Fibroblast of skin of right biceps (primary cell): ENCODE measurements around the gene PITX3.
A peak's percentile ranks its signal among the peaks of the same experiment; 100 is the strongest.

ENCODE experiments used
- DNase-seq: peaks from one replicate; pipeline ENCODE4 v3.0.0-alpha.2; 2013

The PITX3 gene

GRCh38 chr10:102254426-102254825 is 13.1 kb upstream of the PITX3 start:
- no peak for DNase-seq

DNA sequence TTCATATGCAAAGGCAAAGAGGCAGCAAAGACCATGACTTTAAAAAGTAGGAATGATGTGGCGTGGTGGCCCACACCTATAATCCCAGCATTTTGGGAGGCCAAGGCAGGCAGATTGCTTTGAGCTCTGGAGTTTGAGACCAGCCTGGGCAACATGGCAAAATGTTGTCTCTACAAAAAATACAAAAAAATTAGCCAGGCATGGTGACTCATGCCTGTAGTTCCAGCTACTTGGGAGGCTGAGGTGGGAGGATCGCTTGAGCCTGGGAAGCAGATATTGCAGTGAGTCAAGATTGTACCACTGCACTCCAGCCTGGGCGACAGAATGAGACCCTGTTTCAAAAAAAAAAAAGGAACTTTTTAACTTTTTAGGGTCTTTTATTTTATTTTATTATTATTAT is 11.2 kb upstream of the PITX3 start:
- DNase-seq: peak; percentile 32

- DNase-seq: no peak
These were observed 6.4 kb upstream of the PITX3 start for GRCh38 chr10:102247734-102248133.

DNA sequence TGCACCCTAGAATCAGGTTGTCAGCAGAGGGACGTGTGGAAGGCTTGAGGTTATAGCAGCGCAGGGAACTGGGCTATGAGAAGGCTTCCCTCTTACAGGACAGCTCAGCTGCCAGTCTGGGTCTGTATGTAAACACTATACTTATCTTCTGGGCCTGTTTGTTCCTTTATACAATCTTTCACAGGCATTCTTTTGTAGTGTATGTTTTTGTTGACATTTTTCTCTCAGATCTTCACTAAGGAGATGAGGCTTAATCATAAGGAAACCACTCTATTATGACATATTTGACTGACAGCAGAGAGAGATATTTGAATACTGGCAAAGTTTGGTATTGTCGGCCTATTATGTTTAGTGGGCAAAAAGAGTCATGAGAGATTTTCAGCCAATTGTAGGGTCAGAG is 4.9 kb upstream of the PITX3 start:
- DNase-seq: no peak

DNA sequence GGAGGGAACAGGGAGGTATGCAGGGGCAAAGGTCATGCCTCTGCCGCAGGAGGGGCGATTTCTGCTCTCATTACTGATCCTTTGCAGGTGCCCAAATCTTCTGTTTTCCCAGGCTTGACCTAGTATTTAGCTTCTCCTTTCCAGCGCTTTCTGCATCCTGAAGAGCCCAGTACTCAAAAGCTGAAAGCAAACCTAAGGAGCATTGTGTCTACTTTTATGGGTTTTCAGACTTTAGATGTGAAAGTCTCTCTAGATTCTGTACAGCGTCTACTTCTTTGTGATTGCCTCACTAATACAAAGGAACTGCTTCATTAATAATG is 4.6 kb upstream of the PITX3 start:
- no peak for DNase-seq

- DNase-seq: peak; percentile 100
These were observed 4.0 kb upstream of the PITX3 start, which contains the start of gene GBF1 for GRCh38 chr10:102245082-102245931. Gene GBF1, plus strand, starts transcription at chr10:102245532. Its CDS starts 13,407 bp downstream, at chr10:102258939.

DNA sequence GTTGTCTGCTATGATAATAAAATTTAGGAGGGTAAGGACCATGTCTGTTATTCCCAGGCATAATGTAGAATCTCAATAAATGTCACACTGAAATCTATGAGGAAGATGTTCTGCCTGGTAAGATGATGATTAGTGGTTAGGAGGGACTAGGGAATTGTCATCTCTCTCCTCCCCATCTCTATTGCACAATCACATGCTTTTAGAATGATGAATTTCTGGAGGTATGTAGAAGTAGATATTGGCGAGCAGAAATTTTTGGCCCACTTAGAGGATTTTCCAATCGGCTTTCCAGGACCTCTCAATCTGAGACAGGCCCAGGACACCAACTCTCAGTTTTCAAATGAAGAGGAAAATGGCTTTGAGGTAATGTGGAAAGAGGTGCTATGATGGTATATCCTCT is 2.0 kb upstream of the PITX3 start:
- peak; percentile 90 for DNase-seq

- no peak for DNase-seq
These were observed 790 bp upstream of the PITX3 start for GRCh38 chr10:102242118-102242485.

GRCh38 chr10:102241032-102241443 is 274 bp downstream of the PITX3 start:
- DNase-seq: no peak

DNA sequence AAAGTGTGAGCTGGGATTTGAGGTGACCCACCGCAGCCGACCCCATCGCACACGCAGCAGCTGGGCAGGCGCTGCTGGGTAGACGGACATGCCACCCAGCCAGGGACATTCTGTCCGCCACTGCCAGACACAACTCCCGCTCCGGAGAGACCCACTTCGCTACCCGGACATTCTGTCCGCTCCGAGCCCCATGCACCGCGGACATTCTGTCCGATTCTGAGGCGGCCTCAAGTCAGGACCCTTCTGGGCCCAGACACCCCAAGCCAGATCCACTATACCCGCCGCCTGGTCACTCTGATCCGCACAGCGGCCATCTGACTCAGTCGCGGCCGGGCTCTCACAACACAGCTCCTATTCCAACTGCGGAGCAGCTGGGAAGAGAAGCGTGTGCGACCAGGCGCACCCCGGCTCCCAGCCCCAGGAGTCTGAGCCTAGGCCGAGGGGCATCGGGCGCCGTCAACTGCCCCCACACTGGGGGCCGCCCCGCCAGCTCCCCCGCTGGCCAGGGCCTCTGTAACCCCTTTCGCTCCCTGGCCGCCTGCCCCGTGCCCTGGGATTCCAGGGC is 763 bp downstream of the PITX3 start:
- no peak for DNase-seq

DNA sequence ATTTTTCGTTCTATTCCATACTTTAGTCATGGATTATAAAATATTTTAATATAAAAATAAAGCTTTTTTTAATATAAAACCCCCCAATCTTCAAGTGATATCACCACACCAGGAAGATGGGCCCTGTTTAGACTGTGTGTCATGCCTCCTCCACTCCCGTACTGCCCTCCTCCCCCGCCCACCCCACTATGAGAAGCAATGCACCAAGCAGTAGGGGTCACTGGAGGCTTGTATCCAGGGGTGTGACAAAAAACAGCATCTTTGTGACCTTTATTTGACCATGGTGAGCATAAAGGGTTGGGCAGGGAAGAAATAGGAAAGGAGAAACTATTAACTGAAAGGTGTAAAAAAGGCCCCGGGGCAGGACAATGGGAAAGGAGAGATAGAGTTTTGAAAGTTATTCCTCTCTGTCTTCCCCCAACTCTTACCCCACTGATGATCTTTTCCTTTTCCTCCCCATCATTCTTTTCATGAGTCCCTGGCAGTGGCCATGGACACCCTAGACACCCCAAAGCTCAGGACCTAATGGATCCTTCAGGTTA is 3.5 kb downstream of the PITX3 start:
- DNase-seq: no peak

DNA sequence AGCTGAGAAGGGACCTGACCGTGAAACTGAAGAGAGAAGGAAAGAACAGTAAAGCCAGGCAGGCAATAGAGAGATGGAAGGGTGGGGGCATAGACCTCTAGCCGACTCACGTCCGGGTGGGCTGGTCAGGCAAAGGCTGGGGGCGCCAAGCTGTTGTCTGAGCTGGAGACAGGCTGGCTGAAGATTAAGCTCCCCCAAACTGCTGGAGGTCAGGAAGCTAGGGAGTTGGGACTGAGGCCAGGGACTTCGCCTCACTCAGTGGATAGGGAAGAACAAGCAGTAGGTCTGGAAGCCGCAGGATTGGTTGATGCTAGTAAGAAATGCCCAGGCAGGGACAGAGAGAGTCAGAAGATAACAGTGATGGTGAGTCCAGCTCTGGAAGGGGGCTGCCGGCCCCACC is 5.3 kb downstream of the PITX3 start:
- no peak for DNase-seq

DNA sequence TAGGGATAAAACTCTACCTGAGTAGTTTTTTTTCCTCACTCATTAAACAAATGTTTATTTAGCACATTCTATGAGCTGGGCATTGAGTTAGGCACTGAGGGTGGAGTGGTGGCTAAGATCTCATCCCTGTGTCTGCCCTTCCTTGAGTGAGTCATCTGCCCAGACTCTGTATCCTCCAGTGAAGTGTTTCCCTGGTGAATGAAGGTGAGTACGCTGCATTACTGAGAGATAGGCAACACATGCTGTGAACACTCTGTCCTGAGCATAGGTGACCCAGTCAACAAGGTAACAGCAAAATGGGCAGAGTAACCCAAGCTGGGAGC is 5.8 kb downstream of the PITX3 start:
- DNase-seq: no peak

GRCh38 chr10:102234888-102235597 is 6.3 kb downstream of the PITX3 start:
- no peak for DNase-seq

- DNase-seq: no peak
These were observed 7.3 kb downstream of the PITX3 start for GRCh38 chr10:102233997-102234396.

DNA sequence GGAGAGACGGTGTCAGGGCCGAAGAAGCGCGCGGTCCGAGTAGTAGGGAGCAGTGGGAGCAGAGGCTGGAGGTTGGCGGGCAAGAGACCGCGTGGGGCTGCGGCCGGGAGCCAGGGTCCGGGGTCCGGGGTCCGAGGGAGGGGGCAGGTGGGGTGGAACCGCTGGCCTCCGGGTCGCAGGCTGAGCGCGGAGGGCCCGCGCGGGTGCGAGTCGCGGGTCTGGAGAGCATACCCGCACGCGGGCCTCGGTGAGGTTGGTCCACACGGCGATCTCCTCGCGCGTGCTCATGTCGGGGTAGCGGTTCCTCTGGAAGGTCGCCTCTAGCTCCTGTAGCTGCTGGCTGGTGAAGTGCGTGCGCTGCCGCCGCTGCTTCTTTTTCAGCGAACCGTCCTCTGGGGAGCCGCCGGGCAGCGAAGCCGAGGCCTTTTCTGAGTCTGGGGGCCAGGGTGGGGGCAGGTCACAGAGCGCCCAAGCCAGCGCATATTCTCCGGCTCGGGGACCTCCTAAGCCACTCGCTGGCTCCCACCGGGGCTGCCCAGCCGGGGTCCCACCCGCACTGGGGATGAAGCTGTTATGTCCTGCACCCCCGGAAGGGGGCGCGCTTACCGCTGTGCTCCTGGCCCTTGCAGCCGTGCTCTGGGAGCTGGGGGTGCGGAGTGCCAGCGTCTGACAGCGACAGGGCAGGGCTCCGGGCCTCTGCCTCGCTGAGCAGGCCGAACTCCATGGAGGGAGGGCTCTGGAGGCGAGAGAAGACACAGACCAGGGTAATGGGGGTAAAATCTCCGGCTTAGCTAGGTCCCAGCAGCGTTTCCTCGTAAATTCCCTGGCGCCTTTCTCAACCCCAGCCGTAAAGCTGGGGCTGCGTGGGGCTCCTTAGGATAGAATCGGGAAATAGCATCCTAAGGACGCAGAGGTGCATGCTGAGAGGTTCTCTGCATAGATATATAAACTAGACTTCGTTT is 9.7 kb downstream of the PITX3 start:
- peak; percentile 31 for DNase-seq

DNA sequence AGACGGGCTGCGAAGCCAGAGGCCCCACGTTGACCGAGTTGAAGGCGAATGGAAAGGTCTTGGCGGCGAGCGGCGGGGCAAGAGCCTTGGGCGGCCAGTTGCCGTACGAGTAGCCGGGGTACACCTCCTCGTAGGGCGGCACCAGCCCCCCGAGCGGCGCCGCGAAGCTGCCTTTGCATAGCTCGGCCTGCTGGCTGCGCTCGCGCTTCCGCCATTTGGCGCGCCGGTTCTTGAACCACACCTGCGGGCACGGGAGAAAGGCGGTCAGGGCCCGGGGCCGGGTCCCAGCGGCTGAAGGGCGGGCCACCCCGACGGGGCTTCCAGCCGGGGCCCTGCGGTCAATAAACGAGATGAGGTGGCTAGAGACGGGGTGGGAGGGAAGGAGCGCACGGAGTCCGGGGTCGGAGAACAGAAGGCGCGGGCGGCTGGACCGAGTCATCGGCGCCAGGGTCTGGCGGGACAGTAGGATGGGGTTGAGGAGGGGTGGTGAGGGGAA is 10.4 kb downstream of the PITX3 start:
- DNase-seq: no peak

GRCh38 chr10:102230264-102230860 is 10.9 kb downstream of the PITX3 start:
- DNase-seq: peak; percentile 57

GRCh38 chr10:102229810-102230263 is 11.5 kb downstream of the PITX3 start:
- DNase-seq: peak; percentile 63

GRCh38 chr10:102227050-102227449 is 14.3 kb downstream of the PITX3 start:
- DNase-seq: peak; percentile 51

DNA sequence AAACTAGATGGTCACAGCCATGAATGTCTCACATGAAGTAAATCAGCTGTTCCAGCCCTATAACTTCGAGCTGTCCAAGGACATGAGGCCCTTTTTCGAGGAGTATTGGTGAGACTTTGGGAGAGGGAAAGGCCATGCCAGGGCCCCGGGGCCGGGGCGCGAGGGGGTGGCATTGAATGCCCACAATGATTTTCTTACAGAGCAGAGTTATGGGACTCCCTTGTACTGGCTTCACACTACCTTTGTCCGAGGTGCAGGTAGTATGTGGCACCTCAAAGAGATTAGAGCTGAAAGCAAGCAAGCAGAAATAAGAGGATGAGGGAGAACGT is 14.8 kb downstream of the PITX3 start:
- DNase-seq: no peak
